ENCODE data around the gene SFMBT2.

Gene SFMBT2

DNA sequence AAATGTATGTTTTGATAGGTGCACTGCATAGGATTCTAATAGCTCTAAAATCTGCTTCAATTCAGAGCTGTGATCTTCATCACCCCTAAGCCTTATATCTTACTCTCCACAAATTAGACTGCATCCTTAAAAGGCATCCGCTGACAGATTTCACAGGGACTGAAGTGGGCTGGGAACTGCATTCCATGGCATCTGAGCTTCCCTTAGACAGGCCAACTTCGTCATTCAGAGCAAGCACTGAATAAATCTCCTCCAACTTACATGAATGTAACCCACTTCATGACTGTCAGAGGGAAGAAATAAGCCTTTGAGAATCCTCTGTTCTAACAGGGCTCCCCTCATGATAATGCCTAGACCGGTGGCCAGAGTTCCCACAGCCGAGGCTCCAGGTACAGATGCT is 71.3 kb downstream of the SFMBT2 start:
- no peaks in the 10 kb centered on the region for H3K27me3 ChIP-seq
- TF ChIP-seq, protein P1, sequence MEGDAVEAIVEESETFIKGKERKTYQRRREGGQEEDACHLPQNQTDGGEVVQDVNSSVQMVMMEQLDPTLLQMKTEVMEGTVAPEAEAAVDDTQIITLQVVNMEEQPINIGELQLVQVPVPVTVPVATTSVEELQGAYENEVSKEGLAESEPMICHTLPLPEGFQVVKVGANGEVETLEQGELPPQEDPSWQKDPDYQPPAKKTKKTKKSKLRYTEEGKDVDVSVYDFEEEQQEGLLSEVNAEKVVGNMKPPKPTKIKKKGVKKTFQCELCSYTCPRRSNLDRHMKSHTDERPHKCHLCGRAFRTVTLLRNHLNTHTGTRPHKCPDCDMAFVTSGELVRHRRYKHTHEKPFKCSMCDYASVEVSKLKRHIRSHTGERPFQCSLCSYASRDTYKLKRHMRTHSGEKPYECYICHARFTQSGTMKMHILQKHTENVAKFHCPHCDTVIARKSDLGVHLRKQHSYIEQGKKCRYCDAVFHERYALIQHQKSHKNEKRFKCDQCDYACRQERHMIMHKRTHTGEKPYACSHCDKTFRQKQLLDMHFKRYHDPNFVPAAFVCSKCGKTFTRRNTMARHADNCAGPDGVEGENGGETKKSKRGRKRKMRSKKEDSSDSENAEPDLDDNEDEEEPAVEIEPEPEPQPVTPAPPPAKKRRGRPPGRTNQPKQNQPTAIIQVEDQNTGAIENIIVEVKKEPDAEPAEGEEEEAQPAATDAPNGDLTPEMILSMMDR (IDR thresholded peaks at IDR 0.05) = no peak
- no peak overlapping the region for H3K4me3 ChIP-seq (ENCODE audit: low read depth in 1 of 2, low read length in 1 of 2)
- H3K4me1 ChIP-seq (ENCODE audit: control insufficient read depth in 1 of 2, insufficient read depth in 1 of 2, low read depth in 1 of 2, low read length in 1 of 2) = peaks cover 3 to 4% of the 10 kb centered on the region in 2 experiments
- H3K36me3 ChIP-seq = no peaks in the 10 kb centered on the region
- H3K27ac ChIP-seq = no peak overlapping the region
- H3K9me3 ChIP-seq = no peaks in the 10 kb centered on the region

DNA sequence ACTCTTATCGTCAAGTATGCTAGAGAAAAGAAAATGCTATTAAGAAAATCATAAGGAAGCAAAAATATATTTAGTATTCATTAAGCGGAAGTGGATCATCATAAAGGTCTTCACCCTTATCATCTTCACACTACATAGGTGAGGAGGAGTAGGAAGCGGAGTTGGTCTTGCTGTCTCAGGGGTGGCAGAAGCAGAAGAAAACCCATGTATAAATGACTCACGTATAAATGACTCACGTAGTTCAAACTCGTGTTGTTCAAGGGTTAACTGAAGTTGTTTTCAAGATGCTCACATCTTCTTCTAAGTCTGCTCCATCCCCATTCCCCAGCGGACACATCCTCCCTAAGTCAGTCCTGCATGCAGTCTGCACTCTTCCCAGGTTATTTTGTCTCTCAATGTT is 72.4 kb downstream of the SFMBT2 start:
- TF ChIP-seq, protein P1 (IDR thresholded peaks at IDR 0.05) = no peak

DNA sequence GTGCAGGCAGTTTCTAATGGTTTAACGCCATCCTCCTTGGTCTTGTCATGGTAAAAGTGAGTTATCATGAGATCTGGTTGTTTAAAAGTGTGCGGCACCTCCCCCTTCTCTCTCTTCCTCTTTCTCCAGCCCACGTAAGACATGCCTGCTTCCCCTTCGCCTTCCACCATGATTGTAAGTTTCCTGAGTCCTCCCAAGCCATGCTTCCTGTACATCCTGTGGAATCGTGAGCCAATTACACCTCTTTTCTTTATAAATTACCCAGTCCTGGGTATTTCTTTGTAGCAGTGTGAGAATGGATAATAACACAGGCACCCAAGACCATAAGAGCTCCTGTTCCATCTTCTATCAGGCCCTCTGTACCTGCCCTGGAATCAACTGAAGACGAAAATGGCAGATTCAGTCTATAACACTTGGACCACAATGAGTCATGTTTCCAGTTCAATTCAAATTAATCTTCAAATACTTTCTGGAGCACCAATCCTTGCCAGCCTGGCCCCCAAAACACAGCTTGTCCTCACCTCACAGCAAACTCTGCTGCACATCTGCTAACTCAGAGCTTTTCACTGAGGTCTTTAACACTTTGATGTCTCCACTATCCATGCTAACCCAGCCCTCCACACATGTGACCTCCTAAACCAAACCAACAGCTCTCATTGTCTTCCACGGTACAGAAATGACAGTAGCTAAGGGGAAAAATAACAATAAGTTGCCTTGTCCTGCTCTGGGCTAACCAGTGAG is 73.2 kb downstream of the SFMBT2 start:
- no peaks in the 10 kb centered on the region for H3K27me3 ChIP-seq
- H3K9me3 ChIP-seq = no peaks in the 10 kb centered on the region
- no peaks in the 10 kb centered on the region for H3K36me3 ChIP-seq
- no peak overlapping the region for H3K4me3 ChIP-seq (ENCODE audit: low read depth in 1 of 2, low read length in 1 of 2)
- H3K4me1 ChIP-seq (ENCODE audit: control insufficient read depth in 1 of 2, insufficient read depth in 1 of 2, low read depth in 1 of 2, low read length in 1 of 2) = peaks cover 3 to 4% of the 10 kb centered on the region in 2 experiments
- TF ChIP-seq, protein P1 (IDR thresholded peaks at IDR 0.05) = no peak
- no peak overlapping the region for H3K27ac ChIP-seq

More for the DNA sequence above, 72.4 kb downstream of the SFMBT2 start:
- Histone ChIP-seq H3K27me3 (no peaks in the 10 kb centered on the region), H3K4me3 (ENCODE audit: low read depth in 1 of 2, low read length in 1 of 2) (no peak overlapping the region), H3K9me3 (no peaks in the 10 kb centered on the region), H3K27ac (no peak overlapping the region), H3K4me1 (ENCODE audit: control insufficient read depth in 1 of 2, insufficient read depth in 1 of 2, low read depth in 1 of 2, low read length in 1 of 2) (peaks cover 3 to 4% of the 10 kb centered on the region in 2 experiments), H3K36me3 (no peaks in the 10 kb centered on the region)

DNA sequence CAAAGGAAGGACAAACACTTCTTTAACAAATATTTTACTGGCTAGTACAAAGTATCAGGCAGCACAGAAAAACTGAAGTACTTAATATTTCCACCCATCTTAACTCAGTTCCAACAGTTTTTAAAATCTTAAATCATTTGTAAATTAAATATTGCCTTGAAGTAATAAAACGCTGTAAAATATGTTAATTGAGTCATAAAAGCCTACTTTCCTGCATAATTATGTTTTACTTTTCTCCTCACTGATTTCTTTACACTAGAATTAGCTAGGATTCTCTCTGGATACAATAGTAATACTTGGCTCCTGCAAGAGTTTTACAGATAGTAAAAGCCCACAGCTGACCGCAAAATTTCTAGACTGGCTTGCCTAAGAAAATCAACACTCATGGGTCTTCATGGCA is 74.9 kb downstream of the SFMBT2 start:
- no peak overlapping the region for H3K27ac ChIP-seq

DNA sequence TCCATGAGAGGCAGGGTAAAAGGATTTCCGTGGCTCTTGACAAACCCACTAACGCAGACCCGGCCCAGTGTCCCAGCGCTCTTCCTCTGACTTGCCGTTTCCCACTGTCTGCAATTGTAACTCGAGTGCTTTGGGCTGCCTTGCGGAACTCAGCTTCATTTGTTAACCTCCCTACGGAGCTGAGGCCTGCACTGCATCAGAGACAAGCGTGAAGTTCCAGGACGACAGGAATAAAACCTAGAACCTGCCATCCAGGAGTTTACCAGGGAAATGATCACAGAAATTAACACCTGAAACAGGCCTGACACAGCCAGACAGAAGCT is 76.2 kb downstream of the SFMBT2 start:
- TF ChIP-seq, protein P1 (IDR thresholded peaks at IDR 0.05) = no peak
- Histone ChIP-seq H3K36me3 (no peaks in the 10 kb centered on the region), H3K4me1 (ENCODE audit: control insufficient read depth in 1 of 2, insufficient read depth in 1 of 2, low read depth in 1 of 2, low read length in 1 of 2) (peaks cover 3 to 4% of the 10 kb centered on the region in 2 experiments), H3K27me3 (no peaks in the 10 kb centered on the region), H3K27ac (no peak overlapping the region), H3K9me3 (no peaks in the 10 kb centered on the region), H3K4me3 (ENCODE audit: low read depth in 1 of 2, low read length in 1 of 2) (no peak overlapping the region)

More for the DNA sequence above, 74.9 kb downstream of the SFMBT2 start:
- Histone ChIP-seq H3K27me3 (no peaks in the 10 kb centered on the region), H3K4me3 (ENCODE audit: low read depth in 1 of 2, low read length in 1 of 2) (no peak overlapping the region), H3K9me3 (no peaks in the 10 kb centered on the region), H3K4me1 (ENCODE audit: control insufficient read depth in 1 of 2, insufficient read depth in 1 of 2, low read depth in 1 of 2, low read length in 1 of 2) (peaks cover 3 to 4% of the 10 kb centered on the region in 2 experiments), H3K36me3 (no peaks in the 10 kb centered on the region)
- TF ChIP-seq, protein P1 (IDR thresholded peaks at IDR 0.05) = no peak
